ENCODE results near the gene TGFBR2. TPM values are rescaled to one million over a fixed set of nuclear protein-coding genes. Genes with fewer than 3 reads are reported as not detected.

The TGFBR2 gene
- total and polyA plus RNA-seq, 2 experiments from 2014 or later: 42.2 to 52.8 TPM

DNA sequence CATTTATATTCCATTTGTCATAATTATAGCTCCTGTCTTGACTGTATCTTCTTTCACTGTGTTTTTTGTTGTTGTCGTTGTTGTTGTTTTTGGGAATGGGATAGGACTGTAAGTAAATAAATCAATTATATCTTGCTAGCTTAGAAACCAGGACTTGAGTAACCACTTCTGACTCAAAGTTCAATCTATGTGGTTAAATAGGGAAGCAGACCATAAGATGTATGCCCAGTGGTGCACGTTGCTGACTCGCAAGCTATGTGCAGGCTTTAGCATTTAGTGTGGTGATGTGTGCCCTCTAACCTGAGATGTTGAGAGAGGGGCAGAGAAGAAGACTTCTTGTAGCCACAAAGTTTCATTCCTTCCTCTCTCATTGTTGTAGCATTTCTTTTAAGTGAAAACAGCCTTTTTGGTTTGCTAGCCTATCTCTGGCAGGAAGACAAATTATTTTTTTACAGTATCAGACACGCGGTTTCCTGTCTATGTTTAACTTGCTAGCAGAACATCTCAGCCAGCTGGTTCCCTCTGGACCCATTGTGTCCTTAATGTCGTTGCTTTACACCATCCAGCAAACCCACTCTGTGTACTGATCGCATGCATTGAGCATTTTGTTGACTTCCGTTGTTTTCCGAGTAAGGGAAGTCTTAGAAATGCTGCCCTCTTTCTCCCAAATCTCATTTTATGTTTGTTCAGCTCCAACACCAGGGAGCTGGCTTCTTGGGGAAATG lies 52.1 kb downstream of the TGFBR2 start:
- no peaks in the 10 kb centered on the region for H3K36me3 ChIP-seq (replicated peaks; ENCODE audit: insufficient read depth, low read depth)
- H2AFZ ChIP-seq: no peak overlapping the region
- no peaks in the 10 kb centered on the region for H3K27me3 ChIP-seq
- no peaks in the 10 kb centered on the region for H3K9me2 ChIP-seq (replicated peaks; ENCODE audit: insufficient read depth)
- H4K20me1 ChIP-seq (ENCODE audit: insufficient read depth, poor library complexity, severe bottlenecking): no peaks in the 10 kb centered on the region
- peak overlapping the region; percentile 20 for H3K4me2 ChIP-seq
- TF ChIP-seq EZH2phosphoT487 (IDR thresholded peaks at IDR 0.05; ENCODE audit: low read depth, severe bottlenecking, unreplicated experiment) (no peak), CTCF (IDR thresholded peaks at IDR 0.05; ENCODE audit: poor library complexity) (no peak), EZH2 (IDR thresholded peaks at IDR 0.05; ENCODE audit: borderline replicate concordance) (no peak)
- peak overlapping the region; percentile 57 for H3K27ac ChIP-seq
- peaks cover 24% of the 10 kb centered on the region for H3K79me2 ChIP-seq
- H3K9me3 ChIP-seq (ENCODE audit: low read depth): no peaks in the 10 kb centered on the region
- 64% methylated on average over 9 of the region's 9 CpGs for WGBS (ENCODE audit: low lambda C conversion rate, missing lambda C conversion rate)
- H3K4me3 ChIP-seq: no peak overlapping the region
- H3K4me1 ChIP-seq (ENCODE audit: insufficient read depth): peaks cover 24% of the 10 kb centered on the region
- DNase-seq (ENCODE audit: low spot score): no peak

DNA sequence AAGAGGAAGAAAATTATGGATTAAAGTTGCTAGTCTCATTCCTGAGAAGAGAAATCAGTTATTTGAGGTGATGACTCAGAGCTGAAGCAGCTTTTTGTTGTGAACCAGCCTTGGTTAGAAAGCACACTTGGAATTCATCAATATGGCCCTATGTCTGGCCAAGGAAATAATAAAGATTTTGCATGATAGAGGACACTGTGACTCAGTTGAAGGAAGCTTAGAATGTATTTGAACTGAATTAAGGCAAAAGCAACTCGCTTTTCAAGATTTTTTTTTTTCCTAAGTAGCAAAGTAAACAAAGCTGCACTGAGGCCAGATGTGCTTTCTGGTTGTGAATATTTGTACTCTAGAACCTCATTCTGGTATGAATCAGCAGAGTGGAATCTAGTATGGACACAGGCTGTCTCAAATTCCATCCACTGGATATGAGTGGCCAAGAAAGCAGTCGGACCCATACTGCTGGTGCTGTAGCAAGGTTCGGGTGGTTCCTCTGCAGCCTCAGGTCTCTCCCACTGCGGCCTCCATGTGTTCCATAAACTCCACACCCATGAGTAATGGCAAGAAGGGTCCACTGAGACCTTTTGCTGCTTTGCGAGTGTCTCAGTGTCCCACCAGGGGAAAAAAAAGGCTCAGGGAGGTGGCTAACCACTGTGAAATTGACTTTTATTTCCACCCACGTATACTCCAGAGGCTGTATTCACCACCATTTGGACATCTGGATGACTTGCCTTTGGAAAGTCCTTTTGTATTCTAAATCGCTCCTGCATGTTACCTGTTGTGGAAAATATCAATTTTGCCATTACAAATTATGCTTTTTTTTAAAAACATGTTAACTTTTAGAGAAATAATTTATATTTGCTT lies 53.1 kb downstream of the TGFBR2 start:
- Histone ChIP-seq H3K27ac (peak overlapping the region; percentile 57), H3K4me1 (ENCODE audit: insufficient read depth) (peaks cover 24% of the 10 kb centered on the region), H3K9me3 (ENCODE audit: low read depth) (no peaks in the 10 kb centered on the region), H3K27me3 (no peaks in the 10 kb centered on the region), H2AFZ (no peak overlapping the region), H3K4me2 (peak overlapping the region; percentile 20), H4K20me1 (ENCODE audit: insufficient read depth, poor library complexity, severe bottlenecking) (no peaks in the 10 kb centered on the region), H3K9me2 (replicated peaks; ENCODE audit: insufficient read depth) (no peaks in the 10 kb centered on the region), H3K36me3 (replicated peaks; ENCODE audit: insufficient read depth, low read depth) (no peaks in the 10 kb centered on the region), H3K79me2 (peaks cover 19% of the 10 kb centered on the region), H3K4me3 (no peak overlapping the region)
- peak; percentile 31 for DNase-seq (ENCODE audit: low spot score)
- TF ChIP-seq EZH2 (IDR thresholded peaks at IDR 0.05; ENCODE audit: borderline replicate concordance): no peak
- TF ChIP-seq CTCF (IDR thresholded peaks at IDR 0.05; ENCODE audit: poor library complexity): no peak
- no peak for TF ChIP-seq EZH2phosphoT487 (IDR thresholded peaks at IDR 0.05; ENCODE audit: low read depth, severe bottlenecking, unreplicated experiment)
- WGBS (ENCODE audit: low lambda C conversion rate, missing lambda C conversion rate): 78% methylated on average over 7 of the region's 7 CpGs

DNA sequence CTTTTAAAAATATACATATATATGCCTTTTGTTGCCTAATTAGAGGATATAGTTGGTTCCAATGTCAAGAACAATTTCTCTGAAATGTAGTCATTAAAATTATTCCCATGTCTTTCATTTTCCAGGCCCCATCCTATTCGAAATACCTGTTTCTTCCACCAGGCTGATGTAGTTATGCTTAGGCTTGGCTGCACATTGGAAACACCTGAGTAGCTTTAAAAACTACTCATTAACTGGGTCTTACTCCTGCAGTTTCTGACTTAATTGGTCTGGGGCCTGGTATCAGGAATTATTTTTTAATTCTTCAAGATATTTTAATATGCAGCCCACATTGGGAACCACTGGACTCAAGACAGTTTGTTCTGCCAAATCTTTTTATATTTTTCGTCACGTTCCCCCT lies 53.7 kb downstream of the TGFBR2 start:
- Histone ChIP-seq H3K27me3 (no peaks in the 10 kb centered on the region), H3K9me2 (replicated peaks; ENCODE audit: insufficient read depth) (no peaks in the 10 kb centered on the region), H4K20me1 (ENCODE audit: insufficient read depth, poor library complexity, severe bottlenecking) (no peaks in the 10 kb centered on the region), H3K4me1 (ENCODE audit: insufficient read depth) (peaks cover 24% of the 10 kb centered on the region), H3K27ac (no peak overlapping the region), H3K4me2 (no peak overlapping the region), H3K36me3 (replicated peaks; ENCODE audit: insufficient read depth, low read depth) (no peaks in the 10 kb centered on the region), H3K9me3 (ENCODE audit: low read depth) (no peaks in the 10 kb centered on the region), H2AFZ (no peak overlapping the region), H3K79me2 (peaks cover 18% of the 10 kb centered on the region), H3K4me3 (no peak overlapping the region)
- no peak for DNase-seq (ENCODE audit: low spot score)
- 95% methylated on average over 3 of the region's 3 CpGs for whole genome bisulfite sequencing (ENCODE audit: low lambda C conversion rate, missing lambda C conversion rate)
- no peak for TF ChIP-seq CTCF (IDR thresholded peaks at IDR 0.05; ENCODE audit: poor library complexity)
- TF ChIP-seq EZH2phosphoT487 (IDR thresholded peaks at IDR 0.05; ENCODE audit: low read depth, severe bottlenecking, unreplicated experiment): no peak
- TF ChIP-seq EZH2 (IDR thresholded peaks at IDR 0.05; ENCODE audit: borderline replicate concordance): no peak
